Measurements from ENCODE around the gene DUSP18.

- TF ChIP-seq EZH2 (IDR thresholded peaks at IDR 0.05) (no peak), POLR2AphosphoS5 (IDR thresholded peaks at IDR 0.05; ENCODE audit: borderline replicate concordance, low read depth, low read length) (no peak)
Measured at GRCh38 chr22:30689622-30690021, 21.9 kb upstream of the DUSP18 start.
